Fibroblast of mammary gland (primary cell): ENCODE results near the gene LPP.

ENCODE experiments used
- DNase-seq: peaks from one replicate; pipeline ENCODE4 v3.0.0-alpha.2; 2010; ENCODE audit warnings: low read depth
- H3K4me3 ChIP-seq: 2 replicates; pipeline ENCODE4 v1.5.1; 2011; ENCODE audit warnings: low read depth, mild to moderate bottlenecking, low read length, moderate library complexity; ENCODE audit not compliant: control insufficient read depth
- TF ChIP-seq, protein P1 (sequence below): conservative IDR thresholded peaks from 2 replicates; pipeline ENCODE4 v1.5.1; 2011; ENCODE audit warnings: low read depth, low read length, inconsistent platforms; ENCODE audit not compliant: control insufficient read depth, insufficient read depth

Gene LPP

DNA sequence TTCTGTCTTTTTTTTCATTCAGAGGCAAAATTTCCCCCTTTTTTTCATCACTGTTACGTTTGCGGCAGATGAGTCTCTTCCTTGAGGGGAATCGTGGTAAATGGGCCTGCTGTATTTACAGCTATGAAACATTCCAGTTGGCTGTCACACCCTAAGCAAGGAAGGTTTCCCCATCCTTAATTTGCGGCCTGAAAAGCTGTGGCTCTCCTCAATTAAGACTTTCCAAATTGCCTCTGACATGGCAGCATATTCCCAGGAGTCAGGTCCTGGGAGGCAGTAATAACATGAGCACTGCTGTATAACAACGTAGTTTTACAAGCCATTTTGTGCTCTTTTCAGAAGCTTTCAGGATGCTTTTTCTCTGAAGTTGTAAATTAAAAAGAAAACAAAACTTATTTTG is 420.9 kb downstream of the LPP start:
- no peak for DNase-seq
- TF ChIP-seq, protein P1, sequence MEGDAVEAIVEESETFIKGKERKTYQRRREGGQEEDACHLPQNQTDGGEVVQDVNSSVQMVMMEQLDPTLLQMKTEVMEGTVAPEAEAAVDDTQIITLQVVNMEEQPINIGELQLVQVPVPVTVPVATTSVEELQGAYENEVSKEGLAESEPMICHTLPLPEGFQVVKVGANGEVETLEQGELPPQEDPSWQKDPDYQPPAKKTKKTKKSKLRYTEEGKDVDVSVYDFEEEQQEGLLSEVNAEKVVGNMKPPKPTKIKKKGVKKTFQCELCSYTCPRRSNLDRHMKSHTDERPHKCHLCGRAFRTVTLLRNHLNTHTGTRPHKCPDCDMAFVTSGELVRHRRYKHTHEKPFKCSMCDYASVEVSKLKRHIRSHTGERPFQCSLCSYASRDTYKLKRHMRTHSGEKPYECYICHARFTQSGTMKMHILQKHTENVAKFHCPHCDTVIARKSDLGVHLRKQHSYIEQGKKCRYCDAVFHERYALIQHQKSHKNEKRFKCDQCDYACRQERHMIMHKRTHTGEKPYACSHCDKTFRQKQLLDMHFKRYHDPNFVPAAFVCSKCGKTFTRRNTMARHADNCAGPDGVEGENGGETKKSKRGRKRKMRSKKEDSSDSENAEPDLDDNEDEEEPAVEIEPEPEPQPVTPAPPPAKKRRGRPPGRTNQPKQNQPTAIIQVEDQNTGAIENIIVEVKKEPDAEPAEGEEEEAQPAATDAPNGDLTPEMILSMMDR: no peak
- H3K4me3 ChIP-seq: no peak overlapping the region

DNA sequence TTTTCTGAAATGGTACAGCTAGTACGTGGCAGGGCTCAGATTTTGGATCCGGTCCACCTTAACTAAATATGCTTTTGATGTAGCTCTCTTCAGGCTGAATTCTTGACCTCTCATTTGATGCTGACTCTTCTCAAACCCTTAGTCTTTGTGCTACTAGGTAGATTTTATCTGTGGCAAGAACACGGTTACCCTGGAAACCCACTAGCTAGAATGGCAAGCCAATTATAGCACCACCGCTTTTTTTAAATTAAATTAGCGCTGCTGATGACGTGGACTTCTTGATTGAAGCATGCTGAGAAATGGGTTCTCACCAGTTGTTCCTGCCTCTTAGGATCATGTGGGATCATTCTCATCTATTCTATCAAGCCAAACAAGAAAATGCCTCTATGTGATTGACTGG is 421.5 kb downstream of the LPP start:
- no peak for DNase-seq
- no peak overlapping the region for H3K4me3 ChIP-seq
- TF ChIP-seq, protein P1: no peak

GRCh38 chr3:188577539-188577938 is 423.6 kb downstream of the LPP start:
- no peak overlapping the region for H3K4me3 ChIP-seq
- TF ChIP-seq, protein P1: no peak
- no peak for DNase-seq

DNA sequence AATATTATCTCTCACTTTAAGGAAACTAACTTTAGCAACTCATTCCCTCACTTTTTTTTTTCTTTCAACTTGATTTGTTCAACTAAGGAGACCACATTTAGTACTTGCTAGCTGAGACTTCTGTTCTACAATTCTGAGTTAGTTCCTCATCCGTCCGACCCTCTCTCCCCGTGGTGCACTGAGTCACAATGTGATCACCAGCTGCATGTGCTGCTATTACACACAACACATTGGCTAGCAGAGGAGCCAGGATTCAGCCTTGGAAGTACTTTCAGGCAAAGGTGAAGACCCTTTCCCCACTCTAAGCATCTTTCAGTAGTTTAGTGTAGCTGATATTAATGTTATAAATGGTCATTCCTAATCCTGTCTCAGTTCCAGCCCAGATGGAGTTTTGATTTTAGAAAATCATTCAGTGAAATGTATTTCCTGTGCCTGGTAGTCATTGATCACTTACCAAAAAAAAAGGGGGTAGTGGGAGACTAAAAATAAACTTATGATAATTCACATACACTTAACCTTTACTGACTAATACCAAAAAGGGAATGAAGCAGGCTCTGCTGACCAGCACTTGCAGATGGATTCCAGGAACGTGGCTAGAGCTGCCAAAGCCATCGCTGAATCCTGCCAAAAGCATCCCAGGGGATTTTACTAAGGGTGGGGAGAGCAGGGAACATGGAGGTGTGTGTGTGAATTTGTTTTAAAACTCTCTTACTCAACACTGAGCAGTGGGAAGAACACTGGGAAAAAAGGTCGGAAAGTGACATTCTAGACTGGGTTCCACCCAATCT is 424.8 kb downstream of the LPP start:
- peak; percentile 98 for DNase-seq
- TF ChIP-seq, protein P1: no peak
- no peak overlapping the region for H3K4me3 ChIP-seq

GRCh38 chr3:188580223-188580622 is 426.3 kb downstream of the LPP start:
- TF ChIP-seq, protein P1: no peak
- DNase-seq: no peak
- H3K4me3 ChIP-seq: no peak overlapping the region

DNA sequence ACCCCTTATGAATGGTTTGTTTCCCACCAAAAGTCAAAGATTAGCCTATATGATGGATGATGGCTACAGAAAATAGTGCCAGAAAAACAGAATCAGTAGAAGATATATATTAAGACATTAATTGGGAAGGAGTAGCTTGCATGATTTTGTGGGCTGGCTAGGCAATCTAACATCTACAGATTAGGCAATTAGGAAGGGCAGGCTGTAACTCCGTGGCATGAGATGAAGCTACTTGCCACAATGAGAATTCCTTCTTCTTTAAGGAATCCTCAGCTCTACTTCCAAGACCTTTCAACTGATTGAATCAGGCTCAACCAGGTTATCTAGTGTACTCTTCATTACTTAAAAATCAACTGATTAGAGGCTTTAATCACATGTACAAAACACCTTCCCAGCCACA is 426.7 kb downstream of the LPP start:
- no peak overlapping the region for H3K4me3 ChIP-seq
- TF ChIP-seq, protein P1: no peak
- DNase-seq: no peak
